Thymus (tissue), 11 donors: ENCODE data around the gene GTPBP6. TPM values are rescaled to one million over a fixed set of nuclear protein-coding genes. Genes with fewer than 3 reads are reported as not detected.

Source experiments
- DNase-seq, 9 donors: peaks; one replicate each; pipeline ENCODE4 v3.0.0-alpha.2; 2013; ENCODE audit warnings: low spot score in 9 of 9, low read depth in 6 of 9, missing footprints in 1 of 9
- H3K27ac ChIP-seq, 2 donors: one replicate each; pipeline ENCODE4 v1.5.1; 2013; ENCODE audit warnings: control low read depth in 1 of 2, low read depth in 1 of 2, low read length in 1 of 2, mild to moderate bottlenecking in 1 of 2, moderate library complexity in 1 of 2
- H3K27me3 ChIP-seq, 2 donors: one replicate each; pipeline ENCODE4 v1.5.1; 2013; ENCODE audit warnings: low read length in 1 of 2; ENCODE audit not compliant: control insufficient read depth in 2 of 2, insufficient read depth in 1 of 2
- H3K36me3 ChIP-seq, 2 donors: one replicate each; pipeline ENCODE4 v1.5.1; 2013; ENCODE audit warnings: low read length in 1 of 2, mild to moderate bottlenecking in 1 of 2, moderate library complexity in 1 of 2; ENCODE audit not compliant: control insufficient read depth in 2 of 2, insufficient read depth in 2 of 2
- H3K4me1 ChIP-seq, 2 donors: one replicate each; pipeline ENCODE4 v1.5.1; 2013; ENCODE audit warnings: low read length in 2 of 2; ENCODE audit not compliant: control insufficient read depth in 2 of 2, insufficient read depth in 2 of 2
- H3K4me3 ChIP-seq, 2 donors: one replicate each; pipeline ENCODE4 v1.5.1; 2013; ENCODE audit warnings: low read length in 2 of 2, control low read depth in 1 of 2, mild to moderate bottlenecking in 1 of 2
- H3K9me3 ChIP-seq, 2 donors: one replicate each; pipeline ENCODE4 v1.5.1; 2013; ENCODE audit warnings: low read length in 1 of 2, mild to moderate bottlenecking in 1 of 2; ENCODE audit not compliant: control insufficient read depth in 2 of 2, insufficient read depth in 1 of 2
- WGBS: extraction: QIAGEN DNeasy Blood & Tissue Kit; methylation state at CpG from one replicate; pipeline ENCODE4 v1.1.7; 2013; 5-methylcytosine and 5-hydroxymethylcytosine counted together
- polyA plus RNA-seq: library from polyadenylated mRNA; stranded (reverse); fragments of 200-250 nt; gene quantifications from one replicate; pipeline ENCODE4 v1.2.3, GENCODE V29; 2013
- total RNA-seq: library from RNA; stranded (reverse); fragments of 120-200 nt; gene quantifications from one replicate; pipeline ENCODE4 v1.2.4, GENCODE V29; 2013
- donor health status: healthy.

The GTPBP6 gene
- total and polyA plus RNA-seq, 2 donors = 26.0 to 64.9 TPM

GRCh38 chrX:349196-349595 is 30.6 kb upstream of the GTPBP6 start:
- H3K9me3 ChIP-seq = peaks cover 28 to 47% of the 10 kb centered on the region in 2 donors
- peak overlapping the region in 1 of 2 donors; percentile 18 for H3K27ac ChIP-seq
- no peaks in the 10 kb centered on the region for H3K27me3 ChIP-seq
- H3K4me3 ChIP-seq = no peak overlapping the region
- WGBS = 95% methylated on average over 18 of the region's 18 CpGs
- DNase-seq = no peak
- H3K36me3 ChIP-seq = peaks cover 39 to 56% of the 10 kb centered on the region in 2 donors
- no peaks in the 10 kb centered on the region for H3K4me1 ChIP-seq

- H3K36me3 ChIP-seq = peaks cover 39 to 59% of the 10 kb centered on the region in 2 donors
- H3K27ac ChIP-seq = no peak overlapping the region
- no peak overlapping the region for H3K4me3 ChIP-seq
- no peaks in the 10 kb centered on the region for H3K27me3 ChIP-seq
- no peaks in the 10 kb centered on the region for H3K4me1 ChIP-seq
- 86% methylated on average over 11 of the region's 11 CpGs for WGBS
- DNase-seq = no peak
- peaks cover 30 to 52% of the 10 kb centered on the region in 2 donors for H3K9me3 ChIP-seq
Observed at GRCh38 chrX:348461-349117, 30.0 kb upstream of the GTPBP6 start.

- H3K27ac ChIP-seq = no peak overlapping the region
- H3K9me3 ChIP-seq = peaks cover 29 to 50% of the 10 kb centered on the region in 2 donors
- no peaks in the 10 kb centered on the region for H3K27me3 ChIP-seq
- WGBS = 97% methylated on average over 59 of the region's 59 CpGs
- H3K4me1 ChIP-seq = no peaks in the 10 kb centered on the region
- H3K4me3 ChIP-seq = no peak overlapping the region
- no peak for DNase-seq
- peaks cover 36 to 56% of the 10 kb centered on the region in 2 donors for H3K36me3 ChIP-seq
Observed at GRCh38 chrX:347351-348117, 28.9 kb upstream of the GTPBP6 start.

- DNase-seq = no peak
- Histone ChIP-seq H3K27me3 (no peaks in the 10 kb centered on the region), H3K9me3 (peaks cover 33 to 59% of the 10 kb centered on the region in 2 donors), H3K27ac (no peak overlapping the region), H3K4me1 (no peaks in the 10 kb centered on the region), H3K36me3 (peaks cover 40 to 58% of the 10 kb centered on the region in 2 donors), H3K4me3 (no peak overlapping the region)
- 97% methylated on average over 74 of the region's 75 CpGs for WGBS
Observed at GRCh38 chrX:346034-346813, 27.6 kb upstream of the GTPBP6 start.

- H3K27ac ChIP-seq = no peak overlapping the region
- no peaks in the 10 kb centered on the region for H3K4me1 ChIP-seq
- no peaks in the 10 kb centered on the region for H3K27me3 ChIP-seq
- no peak overlapping the region for H3K4me3 ChIP-seq
- no peak for DNase-seq
- H3K9me3 ChIP-seq = peaks cover 38 to 59% of the 10 kb centered on the region in 2 donors
- 97% methylated on average over 63 of the region's 63 CpGs for WGBS
- peaks cover 40 to 64% of the 10 kb centered on the region in 2 donors for H3K36me3 ChIP-seq
Observed at GRCh38 chrX:345020-345925, 26.7 kb upstream of the GTPBP6 start.

GRCh38 chrX:344371-344901 is 25.8 kb upstream of the GTPBP6 start:
- no peak overlapping the region for H3K4me3 ChIP-seq
- no peak overlapping the region for H3K27ac ChIP-seq
- no peak for DNase-seq
- H3K9me3 ChIP-seq = peaks cover 38 to 55% of the 10 kb centered on the region in 2 donors
- H3K4me1 ChIP-seq = no peaks in the 10 kb centered on the region
- H3K36me3 ChIP-seq = peaks cover 40 to 65% of the 10 kb centered on the region in 2 donors
- WGBS = 98% methylated on average over 47 of the region's 47 CpGs
- H3K27me3 ChIP-seq = no peaks in the 10 kb centered on the region

- WGBS = 96% methylated on average over 36 of the region's 36 CpGs
- Histone ChIP-seq H3K36me3 (peaks cover 40 to 66% of the 10 kb centered on the region in 2 donors), H3K9me3 (peaks cover 32 to 59% of the 10 kb centered on the region in 2 donors), H3K27me3 (no peaks in the 10 kb centered on the region), H3K4me3 (no peak overlapping the region), H3K27ac (no peak overlapping the region), H3K4me1 (no peaks in the 10 kb centered on the region)
- DNase-seq = no peak
Observed at GRCh38 chrX:341541-342101, 23.0 kb upstream of the GTPBP6 start.
